GM19023 (cell line): Measurements from ENCODE around the gene VPS26B.
"Not testable (repeated sequence)": the region's sequence is repeated elsewhere in the genome, so short reads cannot be mapped to it uniquely, and the experiment has no call there.

Experiments used
- ATAC-seq: cut with Tn5 transposase; IDR thresholded peaks from one replicate; pipeline ENCODE4 v1.9.1; 2021; ENCODE audit warnings: mild to moderate bottlenecking, moderate library complexity; ENCODE audit not compliant: unreplicated experiment

The VPS26B gene

DNA sequence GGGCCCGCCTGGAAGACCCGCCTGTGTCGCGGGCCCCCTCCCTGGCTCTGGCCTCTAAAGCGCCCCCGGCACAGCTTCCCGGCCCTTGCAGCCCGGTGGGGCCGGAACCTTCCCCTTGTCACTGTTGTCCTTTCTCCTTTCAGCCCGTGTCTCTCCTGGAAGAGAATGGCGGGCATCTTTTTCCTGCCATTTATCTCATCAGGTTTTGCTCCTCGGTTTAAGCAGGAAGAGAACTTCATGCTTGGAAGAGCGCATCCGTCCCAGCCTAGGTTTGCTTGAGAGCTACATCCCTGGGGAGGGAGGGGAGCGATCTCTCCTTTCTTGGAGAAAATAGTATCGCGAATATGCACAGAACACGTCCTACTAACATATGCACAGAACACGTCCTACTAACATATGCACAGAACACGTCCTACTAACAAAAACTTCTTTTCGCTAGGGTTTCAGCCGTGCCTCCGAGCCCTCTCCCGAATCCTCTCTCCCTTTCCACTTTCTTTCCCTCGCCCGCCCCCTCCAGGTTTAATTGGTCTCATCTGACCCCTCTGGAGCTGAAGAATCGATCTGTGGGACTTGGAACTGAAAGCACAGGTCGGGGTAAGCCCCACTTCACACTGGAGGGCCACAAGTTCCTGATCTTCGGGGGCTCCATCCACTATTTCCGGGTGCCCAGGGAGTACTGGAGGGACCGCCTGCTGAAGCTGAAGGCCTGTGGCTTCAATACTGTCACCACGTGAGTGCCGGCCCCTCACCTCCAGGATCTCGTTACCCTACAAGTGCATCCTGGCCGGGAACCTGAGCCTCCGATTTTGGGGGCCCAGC is 52.9 kb downstream of the VPS26B start:
- no peak for ATAC-seq

- ATAC-seq: no peak
These were observed 53.9 kb downstream of the VPS26B start for GRCh38 chr11:134278356-134278755.

GRCh38 chr11:134281635-134282034 is 57.2 kb downstream of the VPS26B start:
- not testable (repeated sequence) for ATAC-seq

DNA sequence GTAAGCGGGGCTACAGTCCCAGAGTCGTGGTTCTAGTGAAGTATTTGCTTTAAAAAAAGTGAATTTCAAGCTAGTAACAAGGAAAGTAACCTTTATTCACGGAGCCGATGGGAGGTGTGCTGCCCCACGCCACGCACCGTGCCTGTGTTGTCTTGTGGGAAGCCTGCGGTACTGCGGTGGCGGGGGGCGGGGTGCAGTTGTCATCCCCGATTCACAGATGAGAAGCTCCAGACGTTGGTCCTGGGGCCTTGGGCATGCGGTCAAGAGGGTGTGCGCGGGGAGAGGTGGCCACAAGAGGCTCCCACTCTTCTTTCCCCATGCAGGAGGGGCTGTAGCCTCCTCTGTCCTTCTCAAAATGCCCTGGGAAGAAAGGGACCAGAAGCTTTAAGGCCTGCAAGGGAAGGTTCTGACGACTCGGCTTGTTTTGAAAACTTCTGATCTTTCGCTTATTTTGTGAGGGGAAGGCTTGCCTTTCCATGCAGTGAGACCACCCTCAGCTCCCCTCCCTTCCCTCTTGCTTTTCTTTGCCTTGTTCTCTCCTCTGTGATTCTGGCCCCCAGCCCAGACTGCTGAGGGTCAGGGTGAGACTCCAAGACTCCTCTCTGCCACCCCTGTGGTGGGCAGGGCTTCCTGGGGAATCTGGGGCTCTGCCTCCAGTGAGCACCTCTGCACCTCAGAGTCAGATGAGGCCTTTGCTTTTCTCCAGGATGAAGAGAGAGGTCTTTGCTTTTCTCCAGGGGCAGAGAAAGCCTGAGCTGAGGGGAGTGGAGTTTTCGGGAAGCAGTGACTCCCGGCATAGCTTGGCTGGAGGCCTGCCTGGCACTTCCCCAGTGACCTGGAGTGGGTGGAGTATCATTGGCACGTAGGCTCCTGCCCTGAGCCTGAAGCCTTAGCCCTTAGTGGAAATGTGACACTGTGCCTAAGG is 57.9 kb downstream of the VPS26B start:
- ATAC-seq: no peak

DNA sequence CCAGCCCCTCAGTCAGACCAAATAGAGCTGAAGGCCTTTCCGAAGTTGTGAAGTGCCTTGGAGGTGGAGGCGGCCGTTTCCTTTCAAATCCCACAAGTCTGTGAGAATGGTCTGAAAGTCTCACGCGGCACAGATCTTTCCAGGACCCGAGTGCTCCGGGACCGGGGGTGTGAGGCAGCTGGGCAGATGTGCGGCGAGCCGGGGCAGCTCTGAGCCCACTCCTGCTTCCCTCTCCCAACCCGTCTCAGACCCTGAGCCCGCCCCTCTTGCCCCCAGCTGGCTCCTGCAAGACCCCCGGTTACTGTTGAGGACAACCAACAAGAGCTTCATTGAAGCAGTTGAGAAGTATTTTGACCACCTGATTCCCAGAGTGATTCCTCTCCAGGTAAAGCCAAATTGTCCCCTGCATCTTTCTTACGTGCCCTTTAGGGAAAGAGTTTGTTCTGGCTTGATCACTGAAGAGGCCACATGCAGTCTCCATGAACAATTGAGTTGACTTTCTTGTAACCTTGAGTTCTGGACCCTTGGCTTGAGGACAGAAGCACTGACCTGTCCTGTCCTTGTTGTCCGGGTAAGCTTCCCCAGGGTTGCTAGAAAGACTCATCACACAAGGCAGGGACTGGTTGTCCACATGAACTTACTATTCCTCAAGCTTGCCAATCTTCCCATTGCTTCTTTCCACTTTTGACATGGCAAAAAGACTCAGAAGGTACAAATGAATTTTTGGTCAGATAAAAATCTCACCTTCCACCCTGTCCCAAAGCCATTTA is 59.2 kb downstream of the VPS26B start:
- no peak for ATAC-seq

- ATAC-seq: not testable (repeated sequence)
These were observed 59.9 kb downstream of the VPS26B start for GRCh38 chr11:134284349-134284748.

- no peak for ATAC-seq
These were observed 63.1 kb downstream of the VPS26B start for GRCh38 chr11:134287561-134287960.

DNA sequence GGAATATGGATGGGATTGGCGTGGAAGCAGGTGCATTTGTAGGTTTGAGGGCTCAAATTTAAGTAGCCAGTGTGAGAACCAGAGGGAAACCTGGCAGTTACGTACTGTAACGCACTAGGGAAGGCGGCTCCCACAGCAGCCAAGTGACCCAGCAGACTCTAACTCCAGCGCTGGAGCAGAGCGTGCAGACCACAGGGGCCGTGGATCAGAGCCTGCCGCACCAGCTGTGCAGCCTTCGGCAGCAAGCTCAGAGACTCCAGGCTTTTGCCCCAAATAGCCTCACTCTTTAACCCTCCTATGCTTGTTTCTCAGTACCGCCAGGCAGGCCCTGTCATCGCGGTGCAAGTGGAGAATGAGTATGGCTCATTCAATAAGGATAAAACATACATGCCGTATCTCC is 64.0 kb downstream of the VPS26B start:
- ATAC-seq: no peak

DNA sequence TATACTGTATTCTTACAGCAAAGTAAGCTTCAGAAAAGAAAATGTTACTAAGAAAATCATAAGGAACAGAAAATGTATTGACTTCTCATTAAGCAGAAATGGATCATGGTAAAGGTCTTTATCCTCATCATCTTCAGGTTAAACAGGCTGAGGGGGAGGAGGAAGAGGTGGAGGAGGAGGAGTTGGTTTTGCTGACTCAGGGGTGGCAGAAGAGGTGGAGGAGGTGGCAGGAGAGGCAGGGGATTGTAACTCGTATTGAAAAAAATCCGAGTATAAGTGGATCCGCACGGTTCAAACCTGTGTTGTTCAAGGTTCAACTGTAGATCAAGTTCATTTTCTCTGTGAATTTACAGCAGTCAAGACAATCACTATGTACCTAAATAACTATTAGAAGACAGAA is 64.7 kb downstream of the VPS26B start:
- ATAC-seq: no peak

DNA sequence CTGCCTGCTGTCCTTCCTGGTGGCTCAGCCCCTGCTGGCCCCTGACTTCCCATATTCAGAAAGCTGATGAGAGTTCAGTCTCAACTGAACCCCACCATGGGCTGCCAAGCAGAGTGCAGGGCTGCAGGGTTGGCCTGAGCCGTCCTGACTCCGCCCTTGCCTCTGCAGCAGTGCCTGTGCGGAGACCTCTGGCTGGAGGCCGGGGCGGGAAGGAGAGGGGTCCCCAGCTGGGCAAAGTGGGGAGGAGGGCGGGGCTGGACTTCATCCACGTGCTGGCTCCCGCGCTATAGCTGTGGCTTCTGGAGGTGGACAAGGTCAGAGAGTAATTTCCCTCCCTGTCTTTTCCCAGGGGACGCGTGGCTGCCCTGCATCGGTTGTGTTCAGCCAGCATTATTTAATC is 65.3 kb downstream of the VPS26B start:
- no peak for ATAC-seq

GRCh38 chr11:134290646-134291045 is 66.2 kb downstream of the VPS26B start:
- no peak for ATAC-seq

DNA sequence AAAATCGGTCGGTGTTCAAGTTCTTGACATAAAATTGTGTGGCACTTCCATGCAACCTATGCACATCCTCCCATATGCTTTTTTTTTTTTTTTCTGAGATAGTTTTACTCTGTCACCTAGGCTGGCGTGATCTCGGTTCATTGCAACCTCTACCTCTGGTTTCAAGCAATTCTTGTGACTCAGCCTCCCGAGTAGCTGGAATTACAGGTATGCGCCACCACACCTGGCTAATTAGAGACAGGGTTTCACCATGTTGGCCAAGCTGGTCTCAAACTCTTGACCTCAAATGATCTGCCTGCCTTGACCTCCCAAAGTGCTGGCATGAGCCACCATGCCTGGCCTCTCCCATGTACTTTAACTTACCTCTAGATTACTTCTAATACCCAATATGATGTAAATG is 66.7 kb downstream of the VPS26B start:
- no peak for ATAC-seq

GRCh38 chr11:134292661-134293060 is 68.2 kb downstream of the VPS26B start:
- no peak for ATAC-seq

- no peak for ATAC-seq
These were observed 68.9 kb downstream of the VPS26B start for GRCh38 chr11:134293119-134294113.

DNA sequence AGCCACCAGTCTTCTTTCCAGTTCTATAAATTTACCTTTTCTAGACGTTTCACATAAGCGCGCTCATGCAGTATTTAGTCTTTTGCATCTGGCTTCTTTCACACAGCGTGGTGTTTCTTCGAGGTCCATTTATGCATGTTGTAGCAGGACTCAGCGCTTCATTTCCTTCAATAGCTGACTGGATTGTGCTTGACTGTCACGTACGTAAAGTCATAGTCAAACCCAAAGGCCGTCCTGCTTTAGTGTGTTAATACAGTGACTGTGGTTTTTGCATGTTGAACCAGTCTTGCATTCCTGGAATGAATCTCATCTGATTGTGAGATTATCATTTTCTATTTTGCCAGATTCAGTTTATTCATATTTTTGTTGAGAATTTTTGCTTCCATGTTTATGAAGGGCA is 70.2 kb downstream of the VPS26B start:
- no peak for ATAC-seq
